ENCODE data around the gene PPP4R4.

DNA sequence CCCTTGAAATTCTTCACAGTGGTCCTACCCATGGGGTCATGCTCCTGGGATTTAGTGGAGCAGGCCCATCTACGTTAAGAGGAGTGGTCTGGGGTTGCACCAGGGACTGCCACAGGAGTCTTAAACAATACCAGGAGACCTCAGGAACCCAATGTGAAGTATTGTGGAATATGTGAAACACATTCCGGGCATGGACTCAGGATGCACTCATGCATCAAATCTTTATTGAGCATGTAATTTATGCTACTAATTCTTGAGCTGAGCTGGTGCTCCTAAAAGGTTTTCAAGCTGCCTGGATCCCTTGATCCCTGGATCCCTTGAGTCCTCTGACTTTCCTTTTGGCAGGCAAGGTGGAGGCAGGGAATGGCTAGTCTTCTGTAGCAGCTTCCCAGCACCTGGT lies 110.1 kb downstream of the PPP4R4 start:
- TF ChIP-seq CTCF (IDR thresholded peaks at IDR 0.05) (no peak), POLR2A (IDR thresholded peaks at IDR 0.05) (no peak)
